GM23338 (cell line): Measurements from ENCODE around the gene ERMARD. TPM values are rescaled to one million over a fixed set of nuclear protein-coding genes. Genes with fewer than 3 reads are reported as not detected.

Experiments used
- ATAC-seq: fragments of 200-7000 bp; cut with Tn5 transposase; 3 replicates; pipeline ENCODE4 v1.9.1; 2020
- DNase-seq: peaks from one replicate; pipeline ENCODE4 v3.0.0-alpha.2; 2015; ENCODE audit warnings: low spot score
- H2AFZ ChIP-seq: fragments of 200-600 bp; sonication (generic); 2 replicates; pipeline ENCODE4 v1.8.0; 2016; ENCODE audit warnings: antibody characterized with exemption, mild to moderate bottlenecking, moderate library complexity
- H3F3A ChIP-seq: fragments of 200-600 bp; sonication (generic); replicated peaks from 2 replicates; pipeline ENCODE4 v1.8.0; 2017; ENCODE audit warnings: antibody characterized with exemption, mixed run types, low read depth
- H3K27ac ChIP-seq: fragments of 200-600 bp; sonication (generic); 2 replicates; pipeline ENCODE4 v1.6.1; 2016; ENCODE audit warnings: low read depth
- H3K27me3 ChIP-seq: fragments of 200-600 bp; sonication (generic); 2 replicates; pipeline ENCODE4 v1.8.0; 2016; ENCODE audit warnings: mild to moderate bottlenecking, mixed run types, moderate library complexity; ENCODE audit not compliant: insufficient read depth
- H3K36me3 ChIP-seq: fragments of 200-600 bp; sonication (generic); 2 replicates; pipeline ENCODE4 v1.8.0; 2016; ENCODE audit warnings: mild to moderate bottlenecking; ENCODE audit not compliant: insufficient read depth
- H3K4me1 ChIP-seq: fragments of 200-600 bp; sonication (generic); 2 replicates; pipeline ENCODE4 v1.8.0; 2016; ENCODE audit warnings: mild to moderate bottlenecking, moderate library complexity; ENCODE audit not compliant: insufficient read depth
- H3K4me2 ChIP-seq: fragments of 200-600 bp; sonication (generic); 2 replicates; pipeline ENCODE4 v1.7.1; 2017; ENCODE audit warnings: mixed run types
- H3K4me3 ChIP-seq: fragments of 200-600 bp; sonication (generic); 2 replicates; pipeline ENCODE4 v1.6.1; 2016; ENCODE audit warnings: mixed run types
- H3K79me2 ChIP-seq: fragments of 200-600 bp; sonication (generic); replicated peaks from 2 replicates; pipeline ENCODE4 v1.8.0; 2017; ENCODE audit warnings: mild to moderate bottlenecking; ENCODE audit not compliant: insufficient read depth
- H3K9me2 ChIP-seq: fragments of 200-600 bp; sonication (generic); 2 replicates; pipeline ENCODE4 v1.8.0; 2017; ENCODE audit not compliant: insufficient read depth
- H4K20me1 ChIP-seq: fragments of 200-600 bp; sonication (generic); replicated peaks from 2 replicates; pipeline ENCODE4 v1.8.0; 2017; ENCODE audit warnings: mild to moderate bottlenecking; ENCODE audit not compliant: insufficient read depth
- H3K27ac Mint-ChIP-seq: 2 replicates; pipeline ENCODE4 v1.8.0; 2020; ENCODE audit warnings: inconsistent platforms, mild to moderate bottlenecking, moderate library complexity, mixed read lengths
- H3K27me3 Mint-ChIP-seq: 3 replicates; pipeline ENCODE4 v1.8.0; 2022; ENCODE audit warnings: low read depth, mild to moderate bottlenecking, moderate library complexity, mixed read lengths, inconsistent platforms; ENCODE audit not compliant: insufficient read depth, poor library complexity
- H3K36me3 Mint-ChIP-seq: 3 replicates; pipeline ENCODE4 v1.8.0; 2021; ENCODE audit warnings: low read depth, mild to moderate bottlenecking, inconsistent platforms, moderate library complexity, mixed read lengths
- H3K4me1 Mint-ChIP-seq: 3 replicates; pipeline ENCODE4 v1.8.0; 2020; ENCODE audit warnings: mild to moderate bottlenecking, inconsistent platforms, mixed read lengths
- H3K4me3 Mint-ChIP-seq: 3 replicates; pipeline ENCODE4 v1.8.0; 2021; ENCODE audit warnings: moderate library complexity, mild to moderate bottlenecking, inconsistent platforms, mixed read lengths
- H3K9me3 Mint-ChIP-seq: 3 replicates; pipeline ENCODE4 v1.8.0; 2020; ENCODE audit warnings: moderate library complexity, mild to moderate bottlenecking, inconsistent platforms, mixed read lengths
- CREB1 ChIP-seq: fragments of 250-450 bp; sonication (Bioruptor Pico); IDR thresholded peaks from 2 replicates; pipeline ENCODE4 v1.5.0; 2020; ENCODE audit warnings: low read depth, mild to moderate bottlenecking, moderate library complexity
- CTCF ChIP-seq, 2 experiments: fragments of 200-600 bp in 1 of 2; sonication (generic) in 1 of 2; conservative IDR thresholded peaks; 2 replicates each; pipeline versions ENCODE4 v1.5.1 to v1.6.1; 2016 to 2017; ENCODE audit warnings: antibody characterized with exemption in 2 of 2, low read depth in 2 of 2, mild to moderate bottlenecking in 2 of 2, moderate library complexity in 1 of 2
- ETS1 ChIP-seq: IDR thresholded peaks from 2 replicates; pipeline ENCODE4 v1.6.1; 2016; ENCODE audit warnings: antibody characterized with exemption
- EZH2 ChIP-seq: fragments of 200-600 bp; sonication (generic); IDR thresholded peaks from one replicate; pipeline ENCODE4 v1.8.0; 2017; ENCODE audit warnings: antibody characterized with exemption, mild to moderate bottlenecking, low read depth; ENCODE audit not compliant: unreplicated experiment
- EZH2phosphoT487 ChIP-seq: fragments of 200-600 bp; sonication (generic); IDR thresholded peaks from one replicate; pipeline ENCODE4 v1.8.1; 2018; ENCODE audit warnings: antibody characterized with exemption; ENCODE audit not compliant: unreplicated experiment
- JUNB ChIP-seq: IDR thresholded peaks from one replicate; pipeline ENCODE4 v1.6.1; 2016; ENCODE audit warnings: antibody characterized with exemption; ENCODE audit not compliant: unreplicated experiment
- NANOG ChIP-seq: IDR thresholded peaks from 2 replicates; pipeline ENCODE4 v1.6.1; 2016; ENCODE audit warnings: antibody characterized with exemption, borderline replicate concordance
- POLR2AphosphoS5 ChIP-seq: IDR thresholded peaks from 2 replicates; pipeline ENCODE4 v1.6.1; 2016; ENCODE audit warnings: antibody characterized with exemption, low read depth
- REST ChIP-seq: IDR thresholded peaks from one replicate; pipeline ENCODE4 v1.6.1; 2018; ENCODE audit warnings: antibody characterized with exemption; ENCODE audit not compliant: unreplicated experiment
- STAT1 ChIP-seq: IDR thresholded peaks from one replicate; pipeline ENCODE4 v1.6.1; 2016; ENCODE audit warnings: antibody characterized with exemption; ENCODE audit not compliant: unreplicated experiment
- ZNF114 ChIP-seq: fragments of 250-450 bp; sonication (Bioruptor Pico); IDR thresholded peaks from 2 replicates; pipeline ENCODE4 v1.5.0; 2020; ENCODE audit warnings: mild to moderate bottlenecking, moderate library complexity
- ZNF331 ChIP-seq: fragments of 250-450 bp; sonication (Bioruptor Pico); IDR thresholded peaks from 2 replicates; pipeline ENCODE4 v1.5.0; 2020; ENCODE audit warnings: low read depth, mild to moderate bottlenecking, moderate library complexity
- ZNF462 ChIP-seq: fragments of 250-450 bp; sonication (Bioruptor Pico); IDR thresholded peaks from 2 replicates; pipeline ENCODE4 v1.5.0; 2020; ENCODE audit warnings: mild to moderate bottlenecking, moderate library complexity
- polyA plus RNA-seq: library from polyadenylated mRNA; unstranded; fragments of >200 nt; fragmentation: Nextera tagmentation; extraction: Ambion mirVana; gene quantifications from 2 replicates; pipeline ENCODE4 v1.2.1, GENCODE V29; 2016
- total RNA-seq: library from RNA; depleted of rRNA; stranded (reverse); fragments of >200 nt; shearing (Covaris generic); gene quantifications from 2 replicates; pipeline ENCODE4 v1.2.3, GENCODE V29; 2014

The ERMARD gene
- total and polyA plus RNA-seq, 2 experiments from 2014 or later = 7.6 to 8.6 TPM

- Histone ChIP-seq H3K36me3 (no peaks in the 10 kb centered on the region), H3K4me1 (no peaks in the 10 kb centered on the region), H3K4me2 (no peak overlapping the region), H3K27ac (no peak overlapping the region), H2AFZ (no peak overlapping the region), H3K4me3 (no peak overlapping the region), H3K9me2 (0 out of 2 replicates have a peak, but pooled peaks cover 2% of the 10 kb centered on the region), H3K79me2 (no peaks in the 10 kb centered on the region; the same call in 1 of the 2 replicates), H4K20me1 (no peaks in the 10 kb centered on the region), H3F3A (no peaks in the 10 kb centered on the region), H3K27me3 (no peaks in the 10 kb centered on the region)
- no peak for DNase-seq
- no peak for ATAC-seq
- H3K27me3 Mint-ChIP-seq = peaks cover 1% of the 10 kb centered on the region
- peaks cover 8% of the 10 kb centered on the region; the same call in 2 of the 3 replicates for H3K4me1 Mint-ChIP-seq
- no peak overlapping the region for H3K27ac Mint-ChIP-seq
- TF ChIP-seq CTCF (conservative IDR thresholded peaks at IDR 0.05; ENCODE audit: low read depth in 2 of 2) (no peak), POLR2AphosphoS5 (no peak), EZH2phosphoT487 (no peak), REST (no peak), NANOG (no peak), EZH2 (no peak), ETS1 (no peak), JUNB (no peak), ZNF462 (no peak), ZNF114 (CRISPR knock-in tag) (no peak), CREB1 (no peak), ZNF331 (CRISPR knock-in tag) (no peak), STAT1 (no peak)
- no peaks in the 10 kb centered on the region for H3K9me3 Mint-ChIP-seq
- no peaks in the 10 kb centered on the region for H3K36me3 Mint-ChIP-seq
- no peak overlapping the region for H3K4me3 Mint-ChIP-seq
These were observed 10.1 kb upstream of the ERMARD start for GRCh38 chr6:169741344-169741743.
